ENCODE results near the gene PTPRU. TPM values are rescaled to one million over a fixed set of nuclear protein-coding genes. Genes with fewer than 3 reads are reported as not detected.

The PTPRU gene
- 10 to 100 TPM; 15.0 to 46.7 (median 29.0) TPM for total RNA-seq

DNA sequence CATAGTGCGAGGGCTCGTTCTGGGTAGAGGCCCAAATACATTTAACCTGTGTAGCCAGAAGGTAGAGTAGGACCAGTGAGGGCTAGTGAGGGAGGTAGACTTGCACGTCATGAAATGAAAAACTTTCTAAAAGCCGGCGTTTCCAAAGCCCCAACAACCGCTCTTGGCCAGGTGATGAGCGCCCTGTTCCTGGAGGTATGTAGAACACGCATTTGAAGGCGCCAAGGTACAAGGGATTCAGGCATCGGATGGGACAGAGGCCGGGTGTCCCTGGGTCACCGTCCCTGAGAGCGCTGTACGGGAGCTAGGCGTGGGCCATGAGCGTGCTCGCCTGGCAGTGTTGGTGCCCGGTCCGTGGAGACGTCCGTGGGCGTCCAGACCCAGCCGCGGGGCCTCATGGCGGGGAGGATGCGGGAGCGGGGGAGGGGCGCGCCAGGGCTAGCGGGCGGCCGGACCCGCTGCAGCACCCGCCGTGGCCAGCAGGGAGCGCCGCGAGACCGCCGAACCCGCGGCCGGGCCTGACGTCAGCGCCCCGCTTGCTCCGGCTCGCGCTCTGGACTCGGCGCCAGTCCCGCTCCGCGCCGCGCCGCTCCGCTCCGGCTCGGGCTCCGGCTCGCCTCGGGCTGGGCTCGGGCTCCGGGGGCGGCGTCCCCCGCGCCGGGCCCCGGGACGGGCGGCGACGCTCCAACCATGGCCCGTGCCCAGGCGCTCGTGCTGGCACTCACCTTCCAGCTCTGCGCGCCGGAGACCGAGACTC is at the start of gene PTPRU:
Gene PTPRU, plus strand, starts transcription at position 568 of the 757 bp plus-strand sequence. Its CDS starts 123 bp downstream, at position 691.
- DNase-seq (ENCODE audit: low spot score in 2 of 2) = peak; percentile 80 to 87
- 20% methylated on average over 13 of the region's 82 CpGs for WGBS
- H3K4me1 ChIP-seq = peaks cover 30% of the 10 kb centered on the region

DNA sequence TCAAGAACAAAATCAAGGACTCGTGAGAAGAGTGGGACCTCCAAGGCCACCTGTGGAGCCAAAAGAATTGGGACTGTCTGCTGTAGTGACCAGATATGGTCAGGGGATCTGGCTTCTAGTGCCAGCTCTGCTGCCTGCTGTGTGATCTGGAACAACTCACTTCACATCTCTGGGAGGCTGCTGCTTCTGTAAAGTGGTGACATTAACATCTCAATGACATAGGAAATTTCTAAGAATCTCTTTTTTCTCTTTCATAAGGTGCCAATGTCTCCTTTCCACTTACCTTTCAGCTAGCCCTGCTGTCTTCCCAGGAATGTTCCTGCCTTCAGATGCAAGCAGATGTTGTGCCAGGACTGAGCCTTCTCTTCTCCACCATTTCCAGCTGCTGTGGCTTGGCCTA is 49.6 kb upstream of the PTPRU start:
- H3K27ac ChIP-seq = no peak overlapping the region
- no peak for TF ChIP-seq EP300 (IDR thresholded peaks at IDR 0.05)
- no peak for TF ChIP-seq POLR2A (IDR thresholded peaks at IDR 0.05)
- no peak for TF ChIP-seq POLR2AphosphoS5 (IDR thresholded peaks at IDR 0.05)
- TF ChIP-seq, protein P1, sequence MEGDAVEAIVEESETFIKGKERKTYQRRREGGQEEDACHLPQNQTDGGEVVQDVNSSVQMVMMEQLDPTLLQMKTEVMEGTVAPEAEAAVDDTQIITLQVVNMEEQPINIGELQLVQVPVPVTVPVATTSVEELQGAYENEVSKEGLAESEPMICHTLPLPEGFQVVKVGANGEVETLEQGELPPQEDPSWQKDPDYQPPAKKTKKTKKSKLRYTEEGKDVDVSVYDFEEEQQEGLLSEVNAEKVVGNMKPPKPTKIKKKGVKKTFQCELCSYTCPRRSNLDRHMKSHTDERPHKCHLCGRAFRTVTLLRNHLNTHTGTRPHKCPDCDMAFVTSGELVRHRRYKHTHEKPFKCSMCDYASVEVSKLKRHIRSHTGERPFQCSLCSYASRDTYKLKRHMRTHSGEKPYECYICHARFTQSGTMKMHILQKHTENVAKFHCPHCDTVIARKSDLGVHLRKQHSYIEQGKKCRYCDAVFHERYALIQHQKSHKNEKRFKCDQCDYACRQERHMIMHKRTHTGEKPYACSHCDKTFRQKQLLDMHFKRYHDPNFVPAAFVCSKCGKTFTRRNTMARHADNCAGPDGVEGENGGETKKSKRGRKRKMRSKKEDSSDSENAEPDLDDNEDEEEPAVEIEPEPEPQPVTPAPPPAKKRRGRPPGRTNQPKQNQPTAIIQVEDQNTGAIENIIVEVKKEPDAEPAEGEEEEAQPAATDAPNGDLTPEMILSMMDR (IDR thresholded peaks at IDR 0.05) = no peak
- no peaks in the 10 kb centered on the region for H3K9me3 ChIP-seq
- 100% methylated on average over 1 of the region's 1 CpG for WGBS
- H3K27me3 ChIP-seq = no peaks in the 10 kb centered on the region
- H3K36me3 ChIP-seq = no peaks in the 10 kb centered on the region
- DNase-seq (ENCODE audit: low spot score in 2 of 2) = peak in 1 of 2 donors; percentile 30
- peaks cover 7% of the 10 kb centered on the region for H3K4me1 ChIP-seq
- H3K4me3 ChIP-seq = no peak overlapping the region

More for the DNA sequence above, at the start of gene PTPRU:
- Histone ChIP-seq H3K27me3 (peaks cover 14% of the 10 kb centered on the region), H3K27ac (peak within 1 kb of the TSS; percentile 76), H3K36me3 (no peaks in the 10 kb centered on the region), H3K4me3 (peak within 1 kb of the TSS; percentile 71), H3K9me3 (no peaks in the 10 kb centered on the region)
- TF ChIP-seq, protein P1 (IDR thresholded peaks at IDR 0.05) = peak; percentile 85 to 93
- TF ChIP-seq POLR2AphosphoS5 (IDR thresholded peaks at IDR 0.05) = no peak
- peak in 1 of 2 donors; percentile 10 for TF ChIP-seq POLR2A (IDR thresholded peaks at IDR 0.05)

DNA sequence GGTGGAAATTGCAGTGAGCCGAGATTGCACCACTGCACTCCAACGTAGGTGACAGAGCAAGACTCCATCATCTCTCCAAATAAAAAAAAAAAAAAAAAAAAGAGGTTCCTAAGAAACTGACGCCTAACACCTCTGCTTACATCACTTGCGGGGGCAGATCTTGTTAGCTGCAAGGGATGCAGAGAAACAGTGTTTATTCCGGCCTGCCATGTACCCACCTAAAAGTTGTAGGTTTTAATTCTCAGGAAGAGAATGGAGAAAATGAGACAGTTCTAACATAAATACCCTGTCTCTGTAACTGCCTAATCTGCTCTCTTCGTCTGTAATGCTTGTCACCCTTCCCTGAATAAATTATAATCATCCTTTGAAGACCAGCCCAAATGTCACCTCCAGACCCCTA is 45.6 kb upstream of the PTPRU start:
- DNase-seq (ENCODE audit: low spot score in 2 of 2) = peak in 1 of 2 donors; percentile 4
- no peaks in the 10 kb centered on the region for H3K9me3 ChIP-seq
- WGBS = 90% methylated on average over 6 of the region's 6 CpGs
- no peaks in the 10 kb centered on the region for H3K27me3 ChIP-seq
- TF ChIP-seq, protein P1 (IDR thresholded peaks at IDR 0.05) = no peak
- TF ChIP-seq POLR2A (IDR thresholded peaks at IDR 0.05) (no peak), EP300 (IDR thresholded peaks at IDR 0.05) (no peak), POLR2AphosphoS5 (IDR thresholded peaks at IDR 0.05) (no peak)
- H3K4me3 ChIP-seq = no peak overlapping the region
- H3K27ac ChIP-seq = no peak overlapping the region
- H3K4me1 ChIP-seq = no peaks in the 10 kb centered on the region
- peaks cover 32% of the 10 kb centered on the region for H3K36me3 ChIP-seq

DNA sequence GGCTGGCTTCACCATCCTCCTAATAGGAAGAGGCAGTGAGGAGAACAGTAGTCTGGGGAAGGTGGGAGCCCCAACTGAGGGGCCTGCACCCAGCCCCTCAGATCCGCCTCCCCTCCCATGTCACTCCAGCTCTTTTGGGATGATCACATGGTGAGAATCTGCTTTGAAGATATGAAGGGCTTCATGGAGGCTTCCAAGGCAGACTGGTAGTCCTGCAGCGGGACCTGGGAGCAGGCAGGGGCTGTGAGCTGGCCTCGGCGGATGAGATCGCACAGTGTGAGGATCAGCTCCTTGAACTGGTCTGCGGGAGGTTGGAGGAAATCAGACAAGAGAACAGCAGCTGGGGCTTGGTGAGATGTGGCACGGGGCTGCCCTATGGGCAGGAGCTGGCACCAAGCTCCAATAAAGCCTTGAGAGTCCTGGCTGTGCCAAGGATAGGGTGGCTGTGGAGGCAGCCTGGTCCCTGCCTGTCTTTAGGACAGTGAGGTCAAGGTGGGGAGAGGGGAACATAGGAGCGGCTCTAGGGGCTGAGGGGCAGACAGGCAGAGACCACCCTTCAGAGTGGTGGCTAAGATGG is 42.4 kb upstream of the PTPRU start:
- H3K4me3 ChIP-seq = no peak overlapping the region
- TF ChIP-seq POLR2AphosphoS5 (IDR thresholded peaks at IDR 0.05) = no peak
- TF ChIP-seq, protein P1 (IDR thresholded peaks at IDR 0.05) = no peak
- TF ChIP-seq POLR2A (IDR thresholded peaks at IDR 0.05) = no peak
- no peak for TF ChIP-seq EP300 (IDR thresholded peaks at IDR 0.05)
- H3K27me3 ChIP-seq = no peaks in the 10 kb centered on the region
- no peaks in the 10 kb centered on the region for H3K4me1 ChIP-seq
- WGBS = 97% methylated on average over 8 of the region's 8 CpGs
- H3K27ac ChIP-seq = no peak overlapping the region
- no peaks in the 10 kb centered on the region for H3K9me3 ChIP-seq
- DNase-seq (ENCODE audit: low spot score in 2 of 2) = no peak
- peaks cover 55% of the 10 kb centered on the region for H3K36me3 ChIP-seq

DNA sequence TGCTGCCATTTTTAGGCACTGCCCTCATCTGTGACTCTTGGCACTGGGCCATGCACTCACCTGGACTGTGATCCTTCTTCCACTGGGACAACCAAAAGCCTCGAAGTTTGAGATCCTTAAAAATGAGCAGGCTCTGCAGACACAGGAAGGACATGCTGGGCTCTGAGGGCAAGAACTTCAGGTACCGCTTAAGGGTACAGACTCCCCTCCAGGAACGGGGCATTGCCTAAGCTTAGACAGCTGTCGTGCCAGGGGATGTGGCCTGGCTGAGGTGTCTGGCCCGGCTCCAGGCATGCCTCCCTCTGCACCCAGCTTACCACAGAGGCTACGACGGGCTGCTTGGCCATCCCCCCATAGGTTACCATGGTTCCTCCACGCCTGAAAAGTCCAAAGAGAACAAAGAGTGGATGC is 40.4 kb upstream of the PTPRU start:
- Histone ChIP-seq H3K4me3 (no peak overlapping the region), H3K27me3 (no peaks in the 10 kb centered on the region), H3K9me3 (no peaks in the 10 kb centered on the region), H3K27ac (no peak overlapping the region), H3K36me3 (peaks cover 75% of the 10 kb centered on the region), H3K4me1 (no peaks in the 10 kb centered on the region)
- WGBS = 72% methylated on average over 4 of the region's 8 CpGs
- no peak for TF ChIP-seq EP300 (IDR thresholded peaks at IDR 0.05)
- TF ChIP-seq, protein P1 (IDR thresholded peaks at IDR 0.05) = no peak
- DNase-seq (ENCODE audit: low spot score in 2 of 2) = no peak

All from suprapubic skin (tissue), 4 donors.